Tibial nerve (tissue), 3 donors: ENCODE measurements around the gene RUFY4.

Source experiments
- CTCF ChIP-seq, 5 experiments: fragments of 200-600 bp in 3 of 5; fragments of 450-650 bp in 2 of 5; sonication (generic) in 3 of 5; IDR thresholded peaks; one replicate each; pipeline ENCODE4 v1.5.1; 2016 to 2019; ENCODE audit warnings: antibody characterized with exemption in 5 of 5, mild to moderate bottlenecking in 3 of 5, moderate library complexity in 2 of 5
- POLR2A ChIP-seq, 2 donors: fragments of 450-650 bp; IDR thresholded peaks; one replicate each; pipeline ENCODE4 v1.6.1; 2017; ENCODE audit warnings: antibody characterized with exemption in 2 of 2, mild to moderate bottlenecking in 2 of 2, moderate library complexity in 2 of 2

DNA sequence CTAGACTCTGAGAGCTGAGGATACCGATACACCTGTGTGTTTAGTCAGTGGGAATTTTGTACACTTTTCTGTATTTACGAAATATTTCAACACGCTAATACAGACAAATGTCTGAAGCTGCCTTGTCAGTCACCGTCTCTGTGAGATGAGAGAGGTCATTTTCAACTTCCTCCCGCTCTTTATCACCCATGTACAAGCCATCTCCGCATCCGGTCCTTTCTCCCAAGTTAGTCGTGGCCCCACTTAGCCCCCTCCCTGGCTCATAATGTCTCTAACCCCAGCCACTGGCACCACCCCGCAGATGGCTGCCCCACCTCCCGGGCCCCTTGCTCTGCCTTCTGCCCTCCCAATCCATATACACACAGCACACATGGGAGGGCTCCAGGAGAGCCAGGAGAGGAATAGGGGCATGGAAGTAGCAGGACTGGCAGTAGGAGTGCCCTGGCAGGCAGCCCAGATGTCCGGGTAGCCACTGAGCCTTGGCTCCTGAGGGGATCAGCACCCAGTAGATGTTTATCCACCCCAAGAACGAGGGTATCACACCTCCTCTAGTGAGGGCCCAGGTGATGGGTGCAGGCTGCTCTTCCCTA, 2.0 kb upstream of the RUFY4 start:
- no peak for TF ChIP-seq CTCF (IDR thresholded peaks at IDR 0.05)
- TF ChIP-seq POLR2A (IDR thresholded peaks at IDR 0.05) = no peak
